Liver (tissue), 9 donors: Measurements from ENCODE around the gene ACACA. TPM values are rescaled to one million over a fixed set of nuclear protein-coding genes. Genes with fewer than 3 reads are reported as not detected.

Source experiments
- DNase-seq: peaks from one replicate; pipeline ENCODE4 v3.0.0-alpha.2; 2017; ENCODE audit warnings: low spot score
- H3K27ac ChIP-seq, 2 donors: one replicate each; pipeline ENCODE4 v1.7.0; 2013; ENCODE audit warnings: inconsistent platforms in 2 of 2, low read length in 2 of 2, control low read depth in 1 of 2, low read depth in 1 of 2, mild to moderate bottlenecking in 1 of 2
- H3K27me3 ChIP-seq, 4 donors: one replicate each; pipeline versions ENCODE4 v1.6.1 to v1.7.0; 2013; ENCODE audit warnings: low read length in 3 of 4, inconsistent platforms in 1 of 4, mild to moderate bottlenecking in 1 of 4, moderate library complexity in 1 of 4; ENCODE audit not compliant: control insufficient read depth in 4 of 4, insufficient read depth in 4 of 4
- H3K36me3 ChIP-seq, 4 donors: one replicate each; pipeline versions ENCODE4 v1.6.1 to v1.7.0; 2013; ENCODE audit warnings: low read length in 3 of 4, mild to moderate bottlenecking in 3 of 4, low read depth in 1 of 4, moderate library complexity in 1 of 4; ENCODE audit not compliant: control insufficient read depth in 4 of 4, insufficient read depth in 3 of 4
- H3K4me1 ChIP-seq, 4 donors: one replicate each; pipeline versions ENCODE4 v1.6.1 to v1.7.0; 2013; ENCODE audit warnings: low read length in 3 of 4, mild to moderate bottlenecking in 3 of 4, moderate library complexity in 1 of 4; ENCODE audit not compliant: control insufficient read depth in 4 of 4, insufficient read depth in 4 of 4
- H3K4me3 ChIP-seq, 3 donors: one replicate each; pipeline versions ENCODE4 v1.6.1 to v1.7.0; 2013; ENCODE audit warnings: low read length in 3 of 3, control low read depth in 1 of 3, low read depth in 1 of 3, mild to moderate bottlenecking in 1 of 3
- H3K9ac ChIP-seq, 2 donors: one replicate each; pipeline ENCODE4 v1.7.0; 2013; ENCODE audit warnings: low read length in 2 of 2, mild to moderate bottlenecking in 2 of 2, moderate library complexity in 2 of 2, control low read depth in 1 of 2, low read depth in 1 of 2
- H3K9me3 ChIP-seq, 4 donors: one replicate each; pipeline versions ENCODE4 v1.6.1 to v1.7.0; 2013; ENCODE audit warnings: low read length in 3 of 4; ENCODE audit not compliant: control insufficient read depth in 4 of 4
- EGR1 ChIP-seq, 2 donors: IDR thresholded peaks; 2 replicates each; pipeline ENCODE4 v1.6.1; 2016 to 2018; ENCODE audit warnings: antibody characterized with exemption in 2 of 2, low read depth in 2 of 2
- FOXA1 ChIP-seq: IDR thresholded peaks from 2 replicates; pipeline ENCODE4 v1.6.1; 2016; ENCODE audit warnings: antibody characterized with exemption
- FOXA2 ChIP-seq: IDR thresholded peaks from 2 replicates; pipeline ENCODE4 v1.6.1; 2016; ENCODE audit warnings: antibody characterized with exemption
- GABPA ChIP-seq, 2 donors: IDR thresholded peaks in 1 of 2; conservative IDR thresholded peaks in 1 of 2; 2 replicates each; pipeline ENCODE4 v1.6.1; 2016; ENCODE audit warnings: antibody characterized with exemption in 2 of 2, mild to moderate bottlenecking in 1 of 2, moderate library complexity in 1 of 2
- HNF4A ChIP-seq, 2 donors: conservative IDR thresholded peaks; 2 replicates each; pipeline ENCODE4 v1.6.1; 2016; ENCODE audit warnings: antibody characterized with exemption in 2 of 2, mild to moderate bottlenecking in 2 of 2
- HNF4G ChIP-seq: IDR thresholded peaks from 2 replicates; pipeline ENCODE4 v1.6.1; 2016; ENCODE audit warnings: antibody characterized with exemption
- JUND ChIP-seq, 2 donors: IDR thresholded peaks; 2 replicates each; pipeline ENCODE4 v1.6.1; 2016; ENCODE audit warnings: antibody characterized with exemption in 2 of 2
- MAX ChIP-seq: IDR thresholded peaks from 2 replicates; pipeline ENCODE4 v1.6.1; 2016; ENCODE audit warnings: antibody characterized with exemption
- NR2F2 ChIP-seq: IDR thresholded peaks from 2 replicates; pipeline ENCODE4 v1.6.1; 2016; ENCODE audit warnings: antibody characterized with exemption
- RAD21 ChIP-seq, 2 donors: IDR thresholded peaks; 2 replicates each; pipeline ENCODE4 v1.6.1; 2016; ENCODE audit warnings: antibody characterized with exemption in 2 of 2, mild to moderate bottlenecking in 2 of 2
- RXRA ChIP-seq, 2 donors: IDR thresholded peaks; 2 replicates each; pipeline ENCODE4 v1.6.1; 2017 to 2018; ENCODE audit warnings: antibody characterized with exemption in 2 of 2, mild to moderate bottlenecking in 1 of 2
- SP1 ChIP-seq: IDR thresholded peaks from 2 replicates; pipeline ENCODE4 v1.6.1; 2018; ENCODE audit warnings: antibody characterized with exemption, mild to moderate bottlenecking
- TAF1 ChIP-seq: conservative IDR thresholded peaks from 2 replicates; pipeline ENCODE4 v1.6.1; 2016; ENCODE audit warnings: antibody characterized with exemption, mild to moderate bottlenecking
- YY1 ChIP-seq: IDR thresholded peaks from 2 replicates; pipeline ENCODE4 v1.6.1; 2016; ENCODE audit warnings: antibody characterized with exemption, mild to moderate bottlenecking
- ZBTB33 ChIP-seq: IDR thresholded peaks from 2 replicates; pipeline ENCODE4 v1.6.1; 2016; ENCODE audit warnings: antibody characterized with exemption
- WGBS: extraction: QIAGEN DNeasy Blood & Tissue Kit; methylation state at CpG from one replicate; pipeline ENCODE4 v1.1.7; 2013; 5-methylcytosine and 5-hydroxymethylcytosine counted together
- polyA plus RNA-seq, 2 donors: library from polyadenylated mRNA; stranded (reverse) in 1 of 2; unstranded in 1 of 2; fragments of 200-250 nt in 1 of 2; fragments of >200 nt in 1 of 2; fragmentation: Nextera tagmentation in 1 of 2; extraction: Ambion mirVana in 1 of 2; gene quantifications; one replicate each; pipeline versions ENCODE4 v1.2.1 to v1.2.3, GENCODE V29; 2013 to 2015
- total RNA-seq, 2 donors: library from RNA; depleted of rRNA; stranded (reverse); fragments of >200 nt; gene quantifications; one replicate each; pipeline ENCODE4 v1.2.3, GENCODE V29; 2014
- TF ChIP-seq, protein P1 (sequence below): fragments of 150-350 bp; IDR thresholded peaks from 2 replicates; pipeline ENCODE4 v1.5.1; 2017; ENCODE audit warnings: improper control_type of control experiment, low read depth, low read length; ENCODE audit not compliant: missing input control
- TF ChIP-seq, protein P2 (sequence below): IDR thresholded peaks from 2 replicates; pipeline ENCODE4 v1.6.1; 2016; ENCODE audit warnings: antibody characterized with exemption, mild to moderate bottlenecking
- TF ChIP-seq, protein P3 (sequence below): IDR thresholded peaks from 2 replicates; pipeline ENCODE4 v1.6.1; 2016; ENCODE audit warnings: antibody characterized with exemption
- donor health status: healthy.
- donor health status: healthy.
- donor health status: healthy.
- donor health status: healthy.
- donor health status: healthy.

The ACACA gene
- total and polyA plus RNA-seq, 4 donors, result 14.8 to 49.5 (median 31.2) TPM

DNA sequence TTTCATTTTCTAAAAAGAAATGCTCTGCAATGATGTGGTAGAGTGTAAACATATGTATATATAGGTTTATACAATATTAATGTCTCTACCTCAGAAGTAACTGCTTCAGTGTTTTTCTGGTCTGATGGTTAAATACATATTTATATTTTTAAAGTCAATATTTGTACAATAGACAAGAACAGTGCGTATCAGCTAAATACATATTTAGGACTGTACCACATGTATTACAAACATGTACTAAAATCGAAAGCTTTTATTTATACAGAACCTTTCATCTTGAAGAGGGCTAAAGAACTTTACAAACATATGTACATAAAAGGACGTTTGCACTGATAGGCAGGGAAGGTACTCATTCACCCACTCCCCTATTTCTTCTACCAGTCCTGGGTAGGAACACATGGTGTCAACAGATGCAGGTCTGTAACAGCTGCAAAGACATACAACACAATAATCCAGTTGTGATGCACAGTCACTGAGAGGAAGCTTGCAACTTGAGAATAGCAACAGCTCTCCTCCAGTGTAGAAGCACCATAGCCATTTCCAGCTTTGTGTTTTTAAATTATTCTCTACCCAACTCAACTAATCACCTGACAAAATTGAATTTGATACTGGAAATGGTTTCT is 237.8 kb downstream of the ACACA start:
- no peak overlapping the region for H3K9ac ChIP-seq
- no peak for TF ChIP-seq HNF4G
- no peak for TF ChIP-seq JUND (IDR thresholded peaks at IDR 0.05)
- TF ChIP-seq HNF4A (conservative IDR thresholded peaks at IDR 0.05), result no peak
- TF ChIP-seq, protein P1, sequence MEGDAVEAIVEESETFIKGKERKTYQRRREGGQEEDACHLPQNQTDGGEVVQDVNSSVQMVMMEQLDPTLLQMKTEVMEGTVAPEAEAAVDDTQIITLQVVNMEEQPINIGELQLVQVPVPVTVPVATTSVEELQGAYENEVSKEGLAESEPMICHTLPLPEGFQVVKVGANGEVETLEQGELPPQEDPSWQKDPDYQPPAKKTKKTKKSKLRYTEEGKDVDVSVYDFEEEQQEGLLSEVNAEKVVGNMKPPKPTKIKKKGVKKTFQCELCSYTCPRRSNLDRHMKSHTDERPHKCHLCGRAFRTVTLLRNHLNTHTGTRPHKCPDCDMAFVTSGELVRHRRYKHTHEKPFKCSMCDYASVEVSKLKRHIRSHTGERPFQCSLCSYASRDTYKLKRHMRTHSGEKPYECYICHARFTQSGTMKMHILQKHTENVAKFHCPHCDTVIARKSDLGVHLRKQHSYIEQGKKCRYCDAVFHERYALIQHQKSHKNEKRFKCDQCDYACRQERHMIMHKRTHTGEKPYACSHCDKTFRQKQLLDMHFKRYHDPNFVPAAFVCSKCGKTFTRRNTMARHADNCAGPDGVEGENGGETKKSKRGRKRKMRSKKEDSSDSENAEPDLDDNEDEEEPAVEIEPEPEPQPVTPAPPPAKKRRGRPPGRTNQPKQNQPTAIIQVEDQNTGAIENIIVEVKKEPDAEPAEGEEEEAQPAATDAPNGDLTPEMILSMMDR, result no peak
- no peak for TF ChIP-seq ZBTB33
- TF ChIP-seq FOXA2, result no peak
- no peak for TF ChIP-seq NR2F2
- TF ChIP-seq, protein P2, sequence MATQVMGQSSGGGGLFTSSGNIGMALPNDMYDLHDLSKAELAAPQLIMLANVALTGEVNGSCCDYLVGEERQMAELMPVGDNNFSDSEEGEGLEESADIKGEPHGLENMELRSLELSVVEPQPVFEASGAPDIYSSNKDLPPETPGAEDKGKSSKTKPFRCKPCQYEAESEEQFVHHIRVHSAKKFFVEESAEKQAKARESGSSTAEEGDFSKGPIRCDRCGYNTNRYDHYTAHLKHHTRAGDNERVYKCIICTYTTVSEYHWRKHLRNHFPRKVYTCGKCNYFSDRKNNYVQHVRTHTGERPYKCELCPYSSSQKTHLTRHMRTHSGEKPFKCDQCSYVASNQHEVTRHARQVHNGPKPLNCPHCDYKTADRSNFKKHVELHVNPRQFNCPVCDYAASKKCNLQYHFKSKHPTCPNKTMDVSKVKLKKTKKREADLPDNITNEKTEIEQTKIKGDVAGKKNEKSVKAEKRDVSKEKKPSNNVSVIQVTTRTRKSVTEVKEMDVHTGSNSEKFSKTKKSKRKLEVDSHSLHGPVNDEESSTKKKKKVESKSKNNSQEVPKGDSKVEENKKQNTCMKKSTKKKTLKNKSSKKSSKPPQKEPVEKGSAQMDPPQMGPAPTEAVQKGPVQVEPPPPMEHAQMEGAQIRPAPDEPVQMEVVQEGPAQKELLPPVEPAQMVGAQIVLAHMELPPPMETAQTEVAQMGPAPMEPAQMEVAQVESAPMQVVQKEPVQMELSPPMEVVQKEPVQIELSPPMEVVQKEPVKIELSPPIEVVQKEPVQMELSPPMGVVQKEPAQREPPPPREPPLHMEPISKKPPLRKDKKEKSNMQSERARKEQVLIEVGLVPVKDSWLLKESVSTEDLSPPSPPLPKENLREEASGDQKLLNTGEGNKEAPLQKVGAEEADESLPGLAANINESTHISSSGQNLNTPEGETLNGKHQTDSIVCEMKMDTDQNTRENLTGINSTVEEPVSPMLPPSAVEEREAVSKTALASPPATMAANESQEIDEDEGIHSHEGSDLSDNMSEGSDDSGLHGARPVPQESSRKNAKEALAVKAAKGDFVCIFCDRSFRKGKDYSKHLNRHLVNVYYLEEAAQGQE, result no peak
- TF ChIP-seq EGR1 (IDR thresholded peaks at IDR 0.05; ENCODE audit: low read depth in 2 of 2), result no peak
- TF ChIP-seq GABPA (IDR thresholded peaks at IDR 0.05 in 1 of 2, conservative IDR thresholded peaks at IDR 0.05 in 1 of 2), result no peak
- no peak for TF ChIP-seq RXRA (IDR thresholded peaks at IDR 0.05)
- no peak for TF ChIP-seq RAD21 (IDR thresholded peaks at IDR 0.05)
- TF ChIP-seq MAX, result no peak
- no peak for TF ChIP-seq SP1
- TF ChIP-seq FOXA1, result no peak
- TF ChIP-seq, protein P3, sequence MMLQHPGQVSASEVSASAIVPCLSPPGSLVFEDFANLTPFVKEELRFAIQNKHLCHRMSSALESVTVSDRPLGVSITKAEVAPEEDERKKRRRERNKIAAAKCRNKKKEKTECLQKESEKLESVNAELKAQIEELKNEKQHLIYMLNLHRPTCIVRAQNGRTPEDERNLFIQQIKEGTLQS, result no peak
- TF ChIP-seq TAF1, result no peak
- TF ChIP-seq YY1, result no peak
- H3K9me3 ChIP-seq, result no peaks in the 10 kb centered on the region
- H3K27me3 ChIP-seq, result no peaks in the 10 kb centered on the region
- no peaks in the 10 kb centered on the region for H3K4me1 ChIP-seq
- WGBS, result 53% methylated on average over 3 of the region's 3 CpGs
- DNase-seq, result no peak
- H3K4me3 ChIP-seq, result no peak overlapping the region
- no peak overlapping the region for H3K27ac ChIP-seq
- peaks cover 0 to 5% (median 0%) of the 10 kb centered on the region in 4 donors for H3K36me3 ChIP-seq
